RWPE2 (cell line): ENCODE data around the gene CRELD1.

ENCODE experiments used
- ATAC-seq: fragments of 200-7000 bp; cut with Tn5 transposase; 3 replicates; pipeline ENCODE4 v1.9.1; 2021; ENCODE audit warnings: low read depth
- DNase-seq: peaks from one replicate; pipeline ENCODE4 v3.0.0-alpha.2; 2020; ENCODE audit warnings: low spot score
- H3K27ac ChIP-seq: fragments of 450-650 bp; 2 replicates; pipeline ENCODE4 v1.5.1; 2017; ENCODE audit warnings: mild to moderate bottlenecking; ENCODE audit not compliant: poor library complexity, severe bottlenecking
- H3K27me3 ChIP-seq: fragments of 250-450 bp; sonication (Bioruptor Pico); 2 replicates; pipeline ENCODE4 v1.5.1; 2021; ENCODE audit warnings: mild to moderate bottlenecking, moderate library complexity; ENCODE audit not compliant: insufficient read depth, poor library complexity, severe bottlenecking
- H3K36me3 ChIP-seq: fragments of 250-450 bp; sonication (Bioruptor Pico); 2 replicates; pipeline ENCODE4 v1.5.1; 2020; ENCODE audit warnings: low read depth, mild to moderate bottlenecking, moderate library complexity
- H3K4me1 ChIP-seq: fragments of 250-450 bp; sonication (Bioruptor Pico); 2 replicates; pipeline ENCODE4 v1.5.1; 2021; ENCODE audit warnings: mild to moderate bottlenecking, moderate library complexity; ENCODE audit not compliant: insufficient read depth, poor library complexity, severe bottlenecking
- H3K4me3 ChIP-seq: fragments of 250-450 bp; sonication (Bioruptor Pico); 2 replicates; pipeline ENCODE4 v1.5.1; 2021; ENCODE audit warnings: mild to moderate bottlenecking, moderate library complexity; ENCODE audit not compliant: severe bottlenecking
- H3K9me3 ChIP-seq: fragments of 250-450 bp; sonication (Bioruptor Pico); 2 replicates; pipeline ENCODE4 v1.5.1; 2021; ENCODE audit warnings: mild to moderate bottlenecking, moderate library complexity; ENCODE audit not compliant: severe bottlenecking
- TF ChIP-seq, protein P1 (sequence below): fragments of 450-650 bp; IDR thresholded peaks from one replicate; pipeline ENCODE4 v1.5.1; 2017; ENCODE audit warnings: mild to moderate bottlenecking, moderate library complexity; ENCODE audit not compliant: poor library complexity, severe bottlenecking

CRELD1 gene

DNA sequence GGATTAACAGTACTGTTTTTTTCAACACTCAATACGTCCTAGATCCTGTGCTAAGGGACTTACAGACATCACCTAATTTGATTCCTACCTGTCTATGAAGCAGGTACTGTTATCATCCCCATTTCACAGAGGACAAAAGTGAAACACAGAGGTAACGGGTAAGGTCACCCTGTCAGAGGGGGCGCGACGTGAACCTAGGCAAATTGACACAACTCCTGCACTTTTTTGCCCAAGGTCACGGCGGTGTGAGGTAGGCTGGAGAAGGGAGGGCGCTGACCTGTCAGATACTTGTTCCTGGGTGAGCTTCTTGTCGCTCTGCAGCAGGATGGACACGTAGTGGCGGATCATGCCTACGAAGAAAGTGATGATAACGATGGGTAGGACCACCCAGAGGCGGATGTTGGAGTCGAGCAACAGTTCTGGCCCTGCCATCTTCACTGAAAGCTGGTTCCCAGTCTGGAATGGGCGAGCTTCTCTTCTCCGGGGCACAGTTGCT lies 52.6 kb downstream of the CRELD1 start:
- ATAC-seq (peak; percentile 58), DNase-seq (no peak)
- Histone ChIP-seq H3K9me3 (no peaks in the 10 kb centered on the region), H3K4me1 (peaks cover 18% of the 10 kb centered on the region), H3K4me3 (peak overlapping the region; percentile 70), H3K36me3 (peaks cover 43% of the 10 kb centered on the region), H3K27ac (peak overlapping the region; percentile 55), H3K27me3 (no peaks in the 10 kb centered on the region)
- TF ChIP-seq, protein P1, sequence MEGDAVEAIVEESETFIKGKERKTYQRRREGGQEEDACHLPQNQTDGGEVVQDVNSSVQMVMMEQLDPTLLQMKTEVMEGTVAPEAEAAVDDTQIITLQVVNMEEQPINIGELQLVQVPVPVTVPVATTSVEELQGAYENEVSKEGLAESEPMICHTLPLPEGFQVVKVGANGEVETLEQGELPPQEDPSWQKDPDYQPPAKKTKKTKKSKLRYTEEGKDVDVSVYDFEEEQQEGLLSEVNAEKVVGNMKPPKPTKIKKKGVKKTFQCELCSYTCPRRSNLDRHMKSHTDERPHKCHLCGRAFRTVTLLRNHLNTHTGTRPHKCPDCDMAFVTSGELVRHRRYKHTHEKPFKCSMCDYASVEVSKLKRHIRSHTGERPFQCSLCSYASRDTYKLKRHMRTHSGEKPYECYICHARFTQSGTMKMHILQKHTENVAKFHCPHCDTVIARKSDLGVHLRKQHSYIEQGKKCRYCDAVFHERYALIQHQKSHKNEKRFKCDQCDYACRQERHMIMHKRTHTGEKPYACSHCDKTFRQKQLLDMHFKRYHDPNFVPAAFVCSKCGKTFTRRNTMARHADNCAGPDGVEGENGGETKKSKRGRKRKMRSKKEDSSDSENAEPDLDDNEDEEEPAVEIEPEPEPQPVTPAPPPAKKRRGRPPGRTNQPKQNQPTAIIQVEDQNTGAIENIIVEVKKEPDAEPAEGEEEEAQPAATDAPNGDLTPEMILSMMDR, result no peak

DNA sequence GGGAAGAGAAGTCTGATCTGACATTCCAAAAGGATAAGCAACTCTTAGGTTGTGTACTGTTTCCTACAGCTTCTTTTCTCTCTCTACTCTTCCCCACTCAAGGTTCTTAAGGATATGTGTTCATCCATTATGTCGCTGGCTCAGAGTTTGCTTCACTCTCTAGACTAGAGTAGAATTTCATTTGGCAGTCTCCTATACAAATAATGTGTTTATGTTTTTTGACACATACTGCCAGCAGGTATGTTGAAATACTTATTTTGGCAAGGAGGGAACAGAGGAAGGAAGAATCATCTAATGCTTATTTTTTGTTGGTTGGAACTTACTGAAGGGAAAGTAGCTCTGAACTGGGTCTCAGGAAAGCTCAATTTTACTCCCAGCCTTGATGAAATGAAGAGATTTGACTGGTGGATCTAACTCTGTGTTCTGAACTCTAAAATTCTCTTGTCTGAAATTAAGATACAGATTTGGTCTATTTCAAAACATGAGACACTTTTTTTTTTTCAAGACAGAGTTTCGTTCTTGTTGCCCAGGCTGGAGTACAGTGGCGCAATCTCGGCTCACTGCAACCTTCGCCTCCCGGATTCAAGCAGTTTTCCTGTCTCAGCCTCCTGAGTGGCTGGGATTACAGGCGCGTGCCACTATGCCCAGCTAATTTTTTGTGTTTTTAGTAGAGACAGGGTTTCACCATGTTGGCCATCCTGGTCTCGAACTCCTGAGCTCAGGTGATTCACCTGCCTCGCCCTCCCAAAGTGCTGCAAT lies 60.6 kb downstream of the CRELD1 start:
- no peak for DNase-seq
- Histone ChIP-seq H3K27ac (no peak overlapping the region), H3K4me3 (no peak overlapping the region), H3K36me3 (peaks cover 80% of the 10 kb centered on the region), H3K4me1 (no peaks in the 10 kb centered on the region), H3K9me3 (no peaks in the 10 kb centered on the region), H3K27me3 (no peaks in the 10 kb centered on the region)
- TF ChIP-seq, protein P1, result no peak
- peak; percentile 19; the same call in 1 of the 3 replicates for ATAC-seq
